ENCODE results near the gene HPS4. TPM values are rescaled to one million over a fixed set of nuclear protein-coding genes. Genes with fewer than 3 reads are reported as not detected.
"Not testable (repeated sequence)": the region's sequence is repeated elsewhere in the genome, so short reads cannot be mapped to it uniquely, and the experiment has no call there.

Gene HPS4
- polyA plus RNA-seq (ENCODE audit: insufficient read length in 12 of 12): 10 to 100 TPM in 11 of 12 donors, not detected in 1; 12.8 to 41.2 (median 18.6) TPM
- long read RNA-seq, donor 1, partial matches to known transcripts: 6 of 10 reads
- long read RNA-seq, donor 1, other reads (novel, unspliced or antisense): 0 of 10 reads
- long read RNA-seq, donor 2, partial matches to known transcripts: 0 of 1 reads
- long read RNA-seq, donor 2, other reads (novel, unspliced or antisense): 0 of 1 reads
- long read RNA-seq, donor 3, partial matches to known transcripts: 0 of 1 reads
- long read RNA-seq, donor 3, other reads (novel, unspliced or antisense): 0 of 1 reads
- long read RNA-seq, donor 4, partial matches to known transcripts: 0 of 1 reads
- long read RNA-seq, donor 4, other reads (novel, unspliced or antisense): 0 of 1 reads
- long read RNA-seq, donor 5: 0 reads
- long read RNA-seq, donor 6: 0 reads
- long read RNA-seq, donor 7: 0 reads
- long read RNA-seq, donor 8, partial matches to known transcripts: 18 of 20 reads
- long read RNA-seq, donor 8, other reads (novel, unspliced or antisense): 0 of 20 reads
- long read RNA-seq, donor 9: 0 reads
- long read RNA-seq, donor 10, partial matches to known transcripts: 0 of 1 reads
- long read RNA-seq, donor 10, other reads (novel, unspliced or antisense): 0 of 1 reads
- long read RNA-seq, donor 11: 0 reads

- DNase-seq: peak; percentile 93
Measured at GRCh38 chr22:26483439-26484359, at the start of gene HPS4, which contains the start of gene SRRD. TSS of gene HPS4 (minus strand) at chr22:26483783. CDS start at chr22:26481762, 2,021 bp downstream. TSS of gene SRRD (plus strand) at chr22:26483877. CDS start at chr22:26483891, 14 bp downstream.

- DNase-seq: no peak
Measured at GRCh38 chr22:26529345-26529744, 45.8 kb upstream of the HPS4 start.

GRCh38 chr22:26528518-26528917 lies 44.9 kb upstream of the HPS4 start:
- not testable (repeated sequence) for DNase-seq

DNA sequence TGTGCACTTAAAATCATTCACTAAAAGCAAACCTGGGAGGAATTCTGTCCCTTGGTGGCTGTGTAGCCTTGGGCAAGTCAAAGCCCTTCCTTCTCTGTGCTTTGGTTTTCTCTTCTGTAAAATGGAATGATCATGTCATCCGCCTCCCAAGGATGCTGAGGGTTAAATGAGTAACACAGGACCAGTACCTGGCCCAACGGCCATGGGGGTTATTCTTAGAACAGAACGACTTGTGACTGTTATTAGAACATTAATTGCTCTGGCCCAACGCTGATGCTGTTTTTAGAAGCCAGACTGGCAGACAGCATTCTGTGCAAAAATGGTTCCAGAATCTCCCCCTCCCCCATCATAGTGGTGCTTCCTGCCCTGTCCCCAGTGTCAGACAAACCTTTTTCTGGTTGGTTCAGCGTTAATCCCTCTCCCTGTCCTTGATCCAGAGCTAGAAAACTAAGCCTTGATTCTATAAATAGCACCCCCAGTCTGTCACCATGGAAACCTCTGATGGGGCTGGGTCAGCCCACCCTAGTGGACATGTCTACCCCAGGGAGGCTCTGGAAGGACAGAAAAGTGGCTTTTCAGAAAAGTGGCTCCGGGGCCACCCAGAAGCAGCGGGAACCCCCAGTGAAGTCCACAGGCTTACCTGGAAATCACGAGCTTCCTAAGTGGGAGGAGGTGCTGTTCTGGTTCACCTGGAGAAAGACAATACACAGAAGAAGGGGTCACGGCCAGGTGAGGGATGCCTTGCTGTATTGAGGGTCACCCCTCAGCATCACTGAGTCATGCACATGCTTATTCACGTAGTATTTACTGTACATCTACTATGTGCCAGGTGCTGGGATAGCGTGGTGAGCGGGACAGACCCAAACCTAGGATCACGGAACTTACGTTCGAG lies 44.2 kb upstream of the HPS4 start:
- no peak for DNase-seq

DNA sequence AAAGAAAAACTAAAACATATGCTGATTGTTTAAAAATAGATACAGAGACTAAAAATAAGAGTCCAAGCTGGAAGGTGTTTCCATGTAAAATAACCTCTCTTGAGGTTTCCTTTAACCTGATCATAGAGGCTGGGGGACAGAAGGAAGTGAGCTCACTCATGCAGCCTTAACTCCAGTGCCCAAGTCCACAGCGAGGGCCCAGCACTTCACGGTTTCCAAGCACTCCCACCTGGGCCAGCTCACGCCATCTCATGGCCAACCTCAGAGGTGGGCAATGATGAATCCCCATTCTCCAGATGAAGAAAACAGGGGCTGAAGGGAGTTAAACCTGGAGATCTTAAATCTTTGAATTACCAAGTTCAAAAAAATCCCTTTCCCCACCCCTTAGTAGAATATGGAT lies 43.6 kb upstream of the HPS4 start:
- DNase-seq: no peak

DNA sequence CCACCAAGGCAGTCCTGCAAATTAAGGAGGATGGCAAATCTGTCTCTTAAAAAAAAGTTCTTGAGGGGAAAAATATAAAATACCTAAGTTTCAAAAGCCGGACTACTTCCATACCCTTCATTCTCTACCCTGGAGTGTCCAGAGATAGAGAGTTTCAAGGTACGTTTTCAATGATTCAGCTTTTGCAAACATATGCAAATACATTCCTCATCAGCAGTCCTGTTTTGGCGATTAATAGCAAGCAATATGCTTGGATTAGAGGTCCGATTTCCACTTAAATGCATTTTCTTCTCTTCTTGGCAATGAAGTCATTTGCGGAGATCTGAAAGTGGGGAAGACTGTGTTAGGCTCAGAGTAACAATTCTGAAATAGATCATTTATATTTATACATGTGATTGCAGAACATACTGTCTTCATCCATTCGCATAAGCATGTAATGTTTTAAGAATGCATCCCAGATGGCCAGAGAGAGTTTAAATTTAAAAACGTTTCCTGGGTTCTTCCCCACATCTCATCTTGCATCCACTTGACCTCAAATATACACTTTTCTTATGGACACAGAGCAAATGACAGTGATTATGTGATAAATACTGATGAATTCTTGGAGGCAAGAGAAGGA lies 42.5 kb upstream of the HPS4 start:
- DNase-seq: no peak

DNA sequence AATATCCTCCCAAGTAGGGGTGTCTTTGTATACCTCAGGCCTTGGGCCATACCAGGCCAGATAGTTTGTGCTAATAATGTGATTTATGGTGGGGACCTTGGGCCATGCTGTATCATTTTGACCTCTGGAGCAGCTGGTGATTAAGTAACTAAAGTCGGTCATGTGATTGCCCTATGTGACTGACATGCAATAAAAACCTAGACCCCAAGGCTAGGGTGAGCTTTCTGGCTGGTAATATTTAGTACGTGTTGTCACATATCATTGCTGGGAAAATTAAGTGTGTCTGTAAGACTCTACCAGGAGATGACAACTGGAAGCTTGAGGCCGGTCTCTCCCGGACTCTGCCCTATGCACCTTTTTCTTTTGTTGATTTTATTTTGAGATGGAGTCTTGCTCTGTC lies 41.3 kb upstream of the HPS4 start:
- no peak for DNase-seq

- no peak for DNase-seq
Measured at GRCh38 chr22:26522592-26522991, 39.0 kb upstream of the HPS4 start.

GRCh38 chr22:26522012-26522411 lies 38.4 kb upstream of the HPS4 start:
- DNase-seq: no peak

- DNase-seq: no peak
Measured at GRCh38 chr22:26517429-26517828, 33.8 kb upstream of the HPS4 start.

- DNase-seq: no peak
Measured at GRCh38 chr22:26516503-26516902, 32.9 kb upstream of the HPS4 start.

DNA sequence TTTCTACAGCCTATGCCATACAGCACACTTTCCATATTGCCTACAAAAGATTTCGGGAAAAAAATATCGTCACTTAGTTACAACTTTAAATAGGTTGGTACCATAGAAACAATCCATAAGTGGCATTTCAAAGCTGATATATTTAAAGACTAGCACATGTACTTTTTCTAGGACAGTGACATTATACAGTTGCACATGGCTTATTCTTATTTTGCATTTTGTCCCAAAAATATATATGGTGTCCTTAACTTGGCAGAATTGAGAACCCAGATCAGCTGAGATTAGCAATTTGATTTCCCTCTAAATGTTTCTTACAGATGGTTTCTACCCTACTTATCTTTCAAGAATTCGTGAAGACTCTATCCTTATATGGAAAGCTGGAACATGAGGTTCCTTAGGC lies 32.3 kb upstream of the HPS4 start:
- no peak for DNase-seq

DNA sequence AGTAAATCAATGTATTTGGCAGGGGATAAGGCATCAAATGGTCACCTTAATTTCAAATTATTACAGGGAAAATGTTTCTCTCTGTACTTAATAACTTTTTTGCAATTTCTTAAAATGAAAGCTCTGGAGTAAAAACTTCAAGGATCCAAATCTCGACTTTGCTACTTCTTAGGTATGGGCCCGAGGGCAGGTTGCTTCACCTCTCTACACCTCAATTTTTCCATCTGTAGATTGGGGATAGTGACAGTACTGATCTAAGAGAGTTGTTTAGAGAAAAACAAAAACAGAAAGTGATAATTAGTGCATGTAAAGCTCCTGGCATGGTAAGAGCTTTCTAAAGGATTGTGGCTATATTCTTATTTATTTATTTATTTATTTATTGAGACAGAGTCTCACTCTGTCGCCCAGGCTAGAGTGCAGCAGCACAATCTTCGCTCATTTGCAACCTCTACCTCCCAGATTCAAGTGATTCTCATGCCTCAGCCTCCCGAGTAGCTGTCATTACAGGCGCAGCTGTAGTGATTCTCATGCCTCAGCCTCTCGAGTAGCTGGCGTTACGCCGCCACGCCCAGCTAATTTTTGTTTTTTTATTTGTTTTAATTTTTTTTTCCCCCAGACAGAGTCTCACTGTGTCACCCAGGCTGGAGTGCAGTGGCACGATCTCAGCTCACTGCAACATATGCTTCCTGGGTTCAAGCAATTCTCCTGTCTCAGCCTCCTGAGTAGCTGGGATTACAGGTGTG lies 31.0 kb upstream of the HPS4 start:
- no peak for DNase-seq

GRCh38 chr22:26513838-26514237 lies 30.3 kb upstream of the HPS4 start:
- no peak for DNase-seq

DNA sequence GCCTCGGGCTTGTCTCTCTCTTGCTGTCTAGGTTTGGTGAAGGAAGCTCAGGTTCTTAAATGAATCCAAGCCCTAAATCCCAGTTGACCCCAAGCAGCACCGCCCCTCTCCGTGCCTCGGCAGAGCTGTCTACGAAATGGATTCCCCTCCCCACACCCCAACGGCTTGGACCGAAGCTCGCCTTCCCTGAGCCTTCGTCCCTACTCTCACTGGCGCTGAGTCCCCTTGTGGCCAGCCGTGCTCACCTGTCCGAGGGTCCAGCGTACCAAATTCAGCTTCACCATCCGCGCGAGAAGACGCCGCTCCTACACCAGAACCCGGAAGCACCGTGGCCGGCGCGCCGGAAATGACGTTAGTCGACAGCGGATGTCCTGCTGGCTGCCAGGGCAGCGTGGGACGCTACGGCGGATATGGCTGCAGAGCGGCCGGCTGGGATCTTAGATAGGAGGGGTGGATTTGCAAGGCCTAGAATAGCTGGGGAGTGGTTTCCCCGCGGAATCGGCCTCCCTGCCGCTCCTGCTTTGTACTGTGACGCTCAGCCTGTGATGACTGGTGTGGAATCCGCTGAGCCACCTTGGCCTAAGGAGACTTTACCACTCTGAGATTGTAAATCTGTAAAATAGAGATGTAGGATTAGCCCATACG lies 28.7 kb upstream of the HPS4 start, which contains the start of gene TFIP11:
Gene TFIP11, minus strand, starts transcription at position 325 of the 645 bp plus-strand sequence. CDS start 2,201 bp downstream, outside the sequence.
- DNase-seq: peak; percentile 97

GRCh38 chr22:26508148-26508547 lies 24.6 kb upstream of the HPS4 start:
- no peak for DNase-seq

GRCh38 chr22:26503758-26504157 lies 20.2 kb upstream of the HPS4 start:
- DNase-seq: no peak

GRCh38 chr22:26502688-26503561 lies 19.3 kb upstream of the HPS4 start:
- no peak for DNase-seq

Measured in muscle of arm (tissue), 14 donors.